Measurements from ENCODE around the gene NUP210.
"Not testable (repeated sequence)": the region's sequence is repeated elsewhere in the genome, so short reads cannot be mapped to it uniquely, and the experiment has no call there.

- TF ChIP-seq CTCF (conservative IDR thresholded peaks at IDR 0.05; ENCODE audit: low read length); EZH2phosphoT487 (IDR thresholded peaks at IDR 0.05; ENCODE audit: borderline replicate concordance): not testable (repeated sequence)
Measured at GRCh38 chr3:13377741-13378140, 42.4 kb downstream of the NUP210 start.
